A549 (cell line): ENCODE data around the gene GNA15. TPM values are rescaled to one million over a fixed set of nuclear protein-coding genes. Genes with fewer than 3 reads are reported as not detected.

Experiments used
- ATAC-seq, 2 experiments: fragments of 200-7000 bp in 1 of 2; fragments of >200 bp in 1 of 2; cut with Nextera tagmentation in 1 of 2; cut with Tn5 transposase in 1 of 2; 3 replicates each; pipeline versions ENCODE4 v1.8.0 to v1.9.1; 2018 to 2020; ENCODE audit warnings: mild to moderate bottlenecking in 1 of 2, moderate library complexity in 1 of 2
- CTCF ChIA-PET: fragments of 300-600 bp; sonication (Branson Sonifier 250); formaldehyde crosslinking; extraction: SDS; loops from one replicate; lab custom pipeline; 2021; ENCODE audit warnings: antibody characterized with exemption, inconsistent platforms; lab: Yijun Ruan, JAX
- POLR2A ChIA-PET: fragments of 350-600 bp; formaldehyde crosslinking; extraction: SDS; loops from one replicate; lab custom pipeline; 2021; ENCODE audit warnings: antibody characterized with exemption, inconsistent platforms; lab: Yijun Ruan, JAX
- DNase-seq, 2 experiments: peaks; one replicate each; pipeline versions ENCODE4 v3.0.0 to v3.0.0-alpha.2; 2011 to 2016; ENCODE audit warnings: low read depth in 1 of 2, low spot score in 1 of 2
- FAIRE-seq: peaks from 2 replicates; lab custom pipeline; 2011; peaks lifted over from hg19 to GRCh38; lab: Jason Lieb, UNC
- H3K27ac ChIP-seq, 2 experiments: fragments of >200 bp; sonication (Bioruptor Twin); formaldehyde crosslinking; 3 replicates each; pipeline ENCODE4 v1.5.1; 2016 to 2017
- H3K4me1 ChIP-seq: fragments of >200 bp; sonication (Bioruptor Twin); formaldehyde crosslinking; 3 replicates; pipeline ENCODE4 v1.6.1; 2016
- H3K4me2 ChIP-seq: fragments of >200 bp; sonication (Bioruptor Twin); formaldehyde crosslinking; 3 replicates; pipeline ENCODE4 v1.6.1; 2016
- H3K4me3 ChIP-seq: fragments of >200 bp; sonication (Bioruptor Twin); formaldehyde crosslinking; 3 replicates; pipeline ENCODE4 v1.5.1; 2016
- H3K9me3 ChIP-seq: fragments of >200 bp; sonication (Bioruptor Twin); formaldehyde crosslinking; 3 replicates; pipeline ENCODE4 v1.6.1; 2016
- ATOH8 ChIP-seq: fragments of 250-450 bp; sonication (Bioruptor Pico); IDR thresholded peaks from 2 replicates; pipeline ENCODE4 v1.5.0; 2020; ENCODE audit warnings: low read depth, mild to moderate bottlenecking, moderate library complexity
- CHD4 ChIP-seq: fragments of 200-600 bp; sonication (generic); IDR thresholded peaks from 2 replicates; pipeline ENCODE4 v1.6.1; 2016; ENCODE audit warnings: antibody characterized with exemption, mild to moderate bottlenecking, borderline replicate concordance
- E2F6 ChIP-seq: IDR thresholded peaks from 2 replicates; pipeline ENCODE4 v1.6.1; 2012; ENCODE audit warnings: low read depth, borderline replicate concordance
- FOSB ChIP-seq: fragments of 250-450 bp; sonication (Bioruptor Pico); IDR thresholded peaks from 2 replicates; pipeline ENCODE4 v1.5.0; 2020; ENCODE audit warnings: mild to moderate bottlenecking, moderate library complexity
- FOSL2 ChIP-seq, 2 experiments: fragments of 450-650 bp in 1 of 2; fragments of >200 bp in 1 of 2; sonication (Bioruptor Twin) in 1 of 2; formaldehyde crosslinking; IDR thresholded peaks; 2 replicates each; pipeline versions ENCODE4 v1.5.0 to v1.6.1; 2016 to 2020; ENCODE audit warnings: mild to moderate bottlenecking in 1 of 2, moderate library complexity in 1 of 2
- HES2 ChIP-seq: fragments of >200 bp; sonication (Bioruptor Twin); formaldehyde crosslinking; IDR thresholded peaks from 2 replicates; pipeline ENCODE4 v1.6.1; 2016
- HEYL ChIP-seq: fragments of 250-450 bp; sonication (Bioruptor Pico); IDR thresholded peaks from 2 replicates; pipeline ENCODE4 v1.8.0; 2021; ENCODE audit warnings: mild to moderate bottlenecking, moderate library complexity
- HMGXB4 ChIP-seq: fragments of 250-450 bp; sonication (Bioruptor Pico); IDR thresholded peaks from 2 replicates; pipeline ENCODE4 v1.5.0; 2021; ENCODE audit warnings: mild to moderate bottlenecking, moderate library complexity, borderline replicate concordance
- HOXA7 ChIP-seq: fragments of 250-450 bp; sonication (Bioruptor Pico); IDR thresholded peaks from 2 replicates; pipeline ENCODE4 v1.5.0; 2020; ENCODE audit warnings: mild to moderate bottlenecking, moderate library complexity
- HOXB13 ChIP-seq: fragments of 250-450 bp; sonication (Bioruptor Pico); IDR thresholded peaks from 2 replicates; pipeline ENCODE4 v1.5.0; 2020; ENCODE audit warnings: low read depth, mild to moderate bottlenecking, moderate library complexity
- HOXB5 ChIP-seq: fragments of 250-450 bp; sonication (Bioruptor Pico); IDR thresholded peaks from 2 replicates; pipeline ENCODE4 v1.5.0; 2020; ENCODE audit warnings: mild to moderate bottlenecking, moderate library complexity
- JUN ChIP-seq, 2 experiments: fragments of >200 bp; sonication (Bioruptor Twin); formaldehyde crosslinking; IDR thresholded peaks; 2 replicates in 1 of 2; 3 replicates in 1 of 2; pipeline ENCODE4 v1.6.1; 2016 to 2017
- JUNB ChIP-seq: fragments of >200 bp; sonication (Bioruptor Twin); formaldehyde crosslinking; IDR thresholded peaks from 2 replicates; pipeline ENCODE4 v1.6.1; 2016
- MAX ChIP-seq: IDR thresholded peaks from 2 replicates; pipeline ENCODE4 v1.6.1; 2012
- MAZ ChIP-seq: fragments of 150-350 bp; IDR thresholded peaks from 2 replicates; pipeline ENCODE4 v1.6.1; 2014; ENCODE audit warnings: antibody characterized with exemption, low read depth, low read length, borderline replicate concordance
- NFE2L2 ChIP-seq: fragments of 150-350 bp; conservative IDR thresholded peaks from 2 replicates; pipeline ENCODE4 v1.6.1; 2014; ENCODE audit warnings: low read length
- NR3C1 ChIP-seq: fragments of >200 bp; sonication (Bioruptor Twin); formaldehyde crosslinking; IDR thresholded peaks from 3 replicates; pipeline ENCODE4 v1.6.1; 2017
- POLR2A ChIP-seq: IDR thresholded peaks from 2 replicates; pipeline ENCODE4 v1.6.1; 2012; ENCODE audit warnings: mild to moderate bottlenecking, low read length
- RAD21 ChIP-seq, 2 experiments: fragments of >200 bp in 1 of 2; sonication (Bioruptor Twin) in 1 of 2; formaldehyde crosslinking in 1 of 2; IDR thresholded peaks in 1 of 2; conservative IDR thresholded peaks in 1 of 2; 2 replicates in 1 of 2; 3 replicates in 1 of 2; pipeline ENCODE4 v1.6.1; 2012 to 2018; ENCODE audit warnings: inconsistent platforms in 1 of 2
- RARB ChIP-seq: fragments of 250-450 bp; sonication (Bioruptor Pico); IDR thresholded peaks from 2 replicates; pipeline ENCODE4 v1.8.0; 2021; ENCODE audit warnings: mild to moderate bottlenecking, moderate library complexity
- RFX5 ChIP-seq: fragments of 450-650 bp; IDR thresholded peaks from 2 replicates; pipeline ENCODE4 v1.7.1; 2014; ENCODE audit warnings: antibody characterized with exemption, mild to moderate bottlenecking, moderate library complexity
- RNF2 ChIP-seq: fragments of 200-600 bp; sonication (generic); IDR thresholded peaks from 2 replicates; pipeline ENCODE4 v1.6.1; 2016; ENCODE audit warnings: low read depth, mild to moderate bottlenecking, antibody characterized with exemption, moderate library complexity, borderline replicate concordance
- TFCP2L1 ChIP-seq: fragments of 250-450 bp; sonication (Bioruptor Pico); IDR thresholded peaks from 2 replicates; pipeline ENCODE4 v1.5.0; 2021; ENCODE audit warnings: mild to moderate bottlenecking
- ZSCAN20 ChIP-seq: fragments of 250-450 bp; sonication (Bioruptor Pico); IDR thresholded peaks from 2 replicates; pipeline ENCODE4 v1.8.0; 2022; ENCODE audit warnings: mild to moderate bottlenecking, moderate library complexity
- WGBS: methylation state at CpG from one replicate; pipeline ENCODE4 v1.1.6; 2017; ENCODE audit errors: missing lambda C conversion rate; 5-methylcytosine and 5-hydroxymethylcytosine counted together
- polyA plus RNA-seq, 4 experiments: library from polyadenylated mRNA; depleted of rRNA in 3 of 4; stranded (reverse); fragments of >200 nt; fragmentation: RNase III in 1 of 4; extraction: RNeasy Plus Mini Kit Qiagen cat#74134 plus additional on column Dnase treatment in 1 of 4; gene quantifications; 2 replicates in 3 of 4; 3 replicates in 1 of 4; pipeline ENCODE4 v1.2.3, GENCODE V29; 2011 to 2017

Gene GNA15
- polyA plus RNA-seq, 2 of the 4 experiments (the other 2 are of a cell fraction): 0.06 TPM; not detected in 1

GRCh38 chr19:3188627-3189596, 53.1 kb downstream of the GNA15 start:
- Histone ChIP-seq H3K9me3 (no peaks in the 10 kb centered on the region), H3K27ac (no peak overlapping the region), H3K4me2 (no peak overlapping the region), H3K4me3 (no peak overlapping the region), H3K4me1 (peaks cover 11% of the 10 kb centered on the region)
- WGBS: 90% methylated on average over 26 of the region's 35 CpGs
- POLR2A ChIA-PET: no interaction called here
- no peak for ATAC-seq
- TF ChIP-seq FOSL2 (IDR thresholded peaks at IDR 0.05): no peak
- TF ChIP-seq FOSL2 (CRISPR knock-in tag; IDR thresholded peaks at IDR 0.05): no peak
- TF ChIP-seq POLR2A: no peak
- TF ChIP-seq NR3C1: no peak
- TF ChIP-seq E2F6: no peak
- no peak for DNase-seq
- CTCF ChIA-PET: interaction anchor here (0.6 to 2.1 kb wide), 5 partner anchors 18 to 216 kb away, joined by 3 to 6 read pairs (median 3); partner anchors contain the start of gene CELF5
- no peak for FAIRE-seq

- CTCF ChIA-PET: interaction anchor here (1.5 to 2.1 kb wide), 3 partner anchors 22 to 81 kb away, joined by 4 to 6 read pairs (median 6); partner anchors contain the start of gene CELF5
- no peak overlapping the region for H3K4me2 ChIP-seq
- ATAC-seq (no peak), FAIRE-seq (no peak), DNase-seq (no peak)
- POLR2A ChIA-PET: no interaction called here
- H3K4me1 ChIP-seq: peaks cover 11% of the 10 kb centered on the region
- 78% methylated on average over 18 of the region's 28 CpGs for WGBS
- TF ChIP-seq MAX (no peak), JUNB (no peak), RARB (CRISPR knock-in tag) (no peak), HOXA7 (no peak), RNF2 (no peak), RAD21 (conservative IDR thresholded peaks at IDR 0.05 in 1 of 2, IDR thresholded peaks at IDR 0.05 in 1 of 2) (no peak), HES2 (no peak), FOSB (no peak), HEYL (CRISPR knock-in tag) (no peak), NFE2L2 (no peak), HOXB13 (CRISPR knock-in tag) (no peak), HMGXB4 (CRISPR knock-in tag) (no peak), HOXB5 (CRISPR knock-in tag) (no peak)
- no peak overlapping the region for H3K4me3 ChIP-seq
- no peaks in the 10 kb centered on the region for H3K9me3 ChIP-seq
- no peak overlapping the region for H3K27ac ChIP-seq
Observed at GRCh38 chr19:3189702-3190469, 54.1 kb downstream of the GNA15 start.

GRCh38 chr19:3190470-3190770, 54.6 kb downstream of the GNA15 start:
- H3K4me2 ChIP-seq: no peak overlapping the region
- FAIRE-seq: no peak
- CTCF ChIA-PET: interaction anchor here (2.0 to 2.1 kb wide), 2 partner anchors 21 to 33 kb away, joined by 6 read pairs; partner anchors contain the start of gene CELF5
- H3K9me3 ChIP-seq: no peaks in the 10 kb centered on the region
- 89% methylated on average over 10 of the region's 18 CpGs for WGBS
- POLR2A ChIA-PET: no interaction called here
- no peak overlapping the region for H3K4me3 ChIP-seq
- peaks cover 11% of the 10 kb centered on the region for H3K4me1 ChIP-seq
- no peak overlapping the region for H3K27ac ChIP-seq
- DNase-seq: no peak
- no peak for ATAC-seq
- no peak for TF ChIP-seq CHD4
- no peak for TF ChIP-seq HMGXB4 (CRISPR knock-in tag)
- no peak for TF ChIP-seq HOXA7
- TF ChIP-seq HOXB13 (CRISPR knock-in tag): no peak
- TF ChIP-seq MAZ: no peak
- TF ChIP-seq ZSCAN20 (CRISPR knock-in tag): no peak
- TF ChIP-seq TFCP2L1 (CRISPR knock-in tag): no peak
- TF ChIP-seq JUN (IDR thresholded peaks at IDR 0.05): no peak
- TF ChIP-seq RNF2: no peak
- TF ChIP-seq RFX5: no peak
- TF ChIP-seq POLR2A: no peak
- no peak for TF ChIP-seq ATOH8
